ENCODE data around the gene KDM6B. TPM values are rescaled to one million over a fixed set of nuclear protein-coding genes. Genes with fewer than 3 reads are reported as not detected.

Gene KDM6B
- total RNA-seq, 1 experiment from 2014 or later, result 0.34 TPM

GRCh38 chr17:7881276-7882054, 47.4 kb downstream of the KDM6B start:
- no peak overlapping the region for H3K27ac ChIP-seq
- no peak for DNase-seq (ENCODE audit: low read depth in 1 of 2, low spot score in 2 of 2)
- no peaks in the 10 kb centered on the region for H3K9me3 ChIP-seq (replicated peaks)
- H3K36me3 ChIP-seq, result peaks cover 25% of the 10 kb centered on the region
- no peak overlapping the region for H3K4me3 ChIP-seq
- no peaks in the 10 kb centered on the region for H3K27me3 ChIP-seq (replicated peaks)
- H3K4me1 ChIP-seq (replicated peaks), result peaks cover 8% of the 10 kb centered on the region

DNA sequence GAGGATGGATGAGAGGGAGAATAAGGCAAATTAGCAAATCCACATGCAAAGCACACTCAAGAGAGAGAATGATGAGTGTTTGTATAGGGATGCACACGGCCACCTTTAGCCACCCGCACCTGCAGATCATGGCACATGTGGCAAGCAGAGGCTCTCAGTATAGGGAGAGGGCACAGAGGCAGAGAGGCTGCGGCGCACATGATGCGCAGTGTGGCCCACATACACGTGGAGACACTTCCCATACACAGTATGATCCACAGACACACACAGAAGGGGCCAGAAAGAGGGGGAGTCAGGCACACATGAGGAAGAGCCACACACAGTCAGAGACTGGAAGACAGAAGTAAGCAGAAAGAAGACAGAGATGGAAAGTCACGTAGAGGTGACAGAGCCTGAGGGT, 48.1 kb downstream of the KDM6B start:
- Histone ChIP-seq H3K9me3 (replicated peaks) (no peaks in the 10 kb centered on the region), H3K4me3 (no peak overlapping the region), H3K36me3 (peaks cover 25% of the 10 kb centered on the region), H3K27ac (no peak overlapping the region), H3K4me1 (replicated peaks) (peaks cover 14% of the 10 kb centered on the region), H3K27me3 (replicated peaks) (no peaks in the 10 kb centered on the region)
- DNase-seq (ENCODE audit: low read depth in 1 of 2, low spot score in 2 of 2), result no peak

DNA sequence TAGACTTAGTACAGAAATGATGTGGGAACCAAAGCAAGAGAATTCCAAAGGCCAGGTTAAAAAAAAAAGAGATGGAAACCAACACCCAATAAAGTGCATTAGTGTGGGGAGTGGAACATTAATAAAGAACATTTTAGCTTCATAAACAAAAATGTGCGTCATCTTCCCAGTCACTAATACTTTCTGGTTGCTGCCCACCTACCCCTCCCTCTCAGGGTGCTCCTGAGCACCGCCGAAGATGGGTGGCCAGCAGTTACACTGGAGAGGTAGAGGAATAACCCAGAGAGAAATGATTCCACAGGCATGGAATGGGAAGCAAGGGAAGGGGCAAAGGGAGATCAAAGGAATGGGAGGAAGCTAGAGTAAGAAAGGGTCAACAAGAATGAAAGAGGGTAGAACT, 48.6 kb downstream of the KDM6B start:
- Histone ChIP-seq H3K27me3 (replicated peaks) (no peaks in the 10 kb centered on the region), H3K9me3 (replicated peaks) (no peaks in the 10 kb centered on the region), H3K27ac (no peak overlapping the region), H3K4me3 (no peak overlapping the region), H3K36me3 (peaks cover 25% of the 10 kb centered on the region), H3K4me1 (replicated peaks) (peaks cover 15% of the 10 kb centered on the region)
- no peak for DNase-seq (ENCODE audit: low read depth in 1 of 2, low spot score in 2 of 2)

Other genes with a start within 250 kb of the KDM6B start
- not detected in 2 replicates for gene SOX15, start 244.1 kb upstream of the KDM6B start, total RNA-seq (2014; rRNA removed; shearing (Covaris generic))
- gene FXR2, start 219.3 kb upstream of the KDM6B start, total RNA-seq (2014; rRNA removed; shearing (Covaris generic)), result 39.6 and 49.5 TPM in 2 replicates
- gene SAT2, start 206.4 kb upstream of the KDM6B start, total RNA-seq (2014; rRNA removed; shearing (Covaris generic)), result 28.1 and 40.1 TPM in 2 replicates
- not detected in 2 replicates for gene SHBG, start 204.1 kb upstream of the KDM6B start, total RNA-seq (2014; rRNA removed; shearing (Covaris generic))
- not detected in 2 replicates for gene ATP1B2, start 183.3 kb upstream of the KDM6B start, total RNA-seq (2014; rRNA removed; shearing (Covaris generic))
- gene TP53, start 146.7 kb upstream of the KDM6B start, total RNA-seq (2014; rRNA removed; shearing (Covaris generic)), result 28.4 and 40.6 TPM in 2 replicates
- gene WRAP53, start 145.7 kb upstream of the KDM6B start, total RNA-seq (2014; rRNA removed; shearing (Covaris generic)), result 13.8 and 14.2 TPM in 2 replicates
- not detected in 2 replicates for gene EFNB3, start 129.0 kb upstream of the KDM6B start, total RNA-seq (2014; rRNA removed; shearing (Covaris generic))
- not detected in 2 replicates for gene DNAH2, start 116.5 kb upstream of the KDM6B start, total RNA-seq (2014; rRNA removed; shearing (Covaris generic))
- not detected in 2 replicates for gene TMEM88, start 20.8 kb downstream of the KDM6B start, total RNA-seq (2014; rRNA removed; shearing (Covaris generic))
- 90.7 and 148 TPM in 2 replicates for gene NAA38, start 23.3 kb downstream of the KDM6B start, total RNA-seq (2014; rRNA removed; shearing (Covaris generic))
- gene CYB5D1, start 23.8 kb downstream of the KDM6B start, total RNA-seq (2014; rRNA removed; shearing (Covaris generic)), result 2.6 and 2.8 TPM in 2 replicates
- 58.3 and 101 TPM in 2 replicates for gene CHD3, start 54.6 kb downstream of the KDM6B start, total RNA-seq (2014; rRNA removed; shearing (Covaris generic))
- gene RNF227, start 82.1 kb downstream of the KDM6B start, total RNA-seq (2014; rRNA removed; shearing (Covaris generic)), result 0.42 TPM in 1 of 2 replicates, not detected in the other
- gene KCNAB3, start 95.6 kb downstream of the KDM6B start, total RNA-seq (2014; rRNA removed; shearing (Covaris generic)), result 0.45 and 2.7 TPM in 2 replicates
- gene TRAPPC1, start 97.7 kb downstream of the KDM6B start, total RNA-seq (2014; rRNA removed; shearing (Covaris generic)), result 30.3 and 48.4 TPM in 2 replicates
- 30.9 and 41.4 TPM in 2 replicates for gene CNTROB, start 98.0 kb downstream of the KDM6B start, total RNA-seq (2014; rRNA removed; shearing (Covaris generic))
- not detected in 2 replicates for gene GUCY2D, start 168.4 kb downstream of the KDM6B start, total RNA-seq (2014; rRNA removed; shearing (Covaris generic))
- gene ALOX15B, start 204.8 kb downstream of the KDM6B start, total RNA-seq (2014; rRNA removed; shearing (Covaris generic)), result not detected in 2 replicates

Measured in SJSA1 (cell line).